KOPT-K1 (cell line): ENCODE results near the gene EPS8L2.
"Not testable (repeated sequence)": the region's sequence is repeated elsewhere in the genome, so short reads cannot be mapped to it uniquely, and the experiment has no call there.

Experiments
- H3K27ac ChIP-seq: fragments of 200-600 bp; sonication (generic); 2 replicates; pipeline ENCODE4 v1.5.1; 2016; ENCODE audit warnings: antibody characterized with exemption, mild to moderate bottlenecking, low read depth, low read length; ENCODE audit not compliant: poor library complexity, severe bottlenecking
- H3K36me3 ChIP-seq: fragments of 200-600 bp; sonication (generic); 2 replicates; pipeline ENCODE4 v1.5.1; 2017; ENCODE audit warnings: antibody characterized with exemption, mild to moderate bottlenecking, low read length, moderate library complexity; ENCODE audit not compliant: insufficient read depth
- H3K9me3 ChIP-seq: fragments of 200-600 bp; sonication (generic); 2 replicates; pipeline ENCODE4 v1.5.1; 2017; ENCODE audit warnings: antibody characterized with exemption, low read length, mild to moderate bottlenecking; ENCODE audit not compliant: insufficient read depth, poor library complexity, severe bottlenecking

EPS8L2 gene

DNA sequence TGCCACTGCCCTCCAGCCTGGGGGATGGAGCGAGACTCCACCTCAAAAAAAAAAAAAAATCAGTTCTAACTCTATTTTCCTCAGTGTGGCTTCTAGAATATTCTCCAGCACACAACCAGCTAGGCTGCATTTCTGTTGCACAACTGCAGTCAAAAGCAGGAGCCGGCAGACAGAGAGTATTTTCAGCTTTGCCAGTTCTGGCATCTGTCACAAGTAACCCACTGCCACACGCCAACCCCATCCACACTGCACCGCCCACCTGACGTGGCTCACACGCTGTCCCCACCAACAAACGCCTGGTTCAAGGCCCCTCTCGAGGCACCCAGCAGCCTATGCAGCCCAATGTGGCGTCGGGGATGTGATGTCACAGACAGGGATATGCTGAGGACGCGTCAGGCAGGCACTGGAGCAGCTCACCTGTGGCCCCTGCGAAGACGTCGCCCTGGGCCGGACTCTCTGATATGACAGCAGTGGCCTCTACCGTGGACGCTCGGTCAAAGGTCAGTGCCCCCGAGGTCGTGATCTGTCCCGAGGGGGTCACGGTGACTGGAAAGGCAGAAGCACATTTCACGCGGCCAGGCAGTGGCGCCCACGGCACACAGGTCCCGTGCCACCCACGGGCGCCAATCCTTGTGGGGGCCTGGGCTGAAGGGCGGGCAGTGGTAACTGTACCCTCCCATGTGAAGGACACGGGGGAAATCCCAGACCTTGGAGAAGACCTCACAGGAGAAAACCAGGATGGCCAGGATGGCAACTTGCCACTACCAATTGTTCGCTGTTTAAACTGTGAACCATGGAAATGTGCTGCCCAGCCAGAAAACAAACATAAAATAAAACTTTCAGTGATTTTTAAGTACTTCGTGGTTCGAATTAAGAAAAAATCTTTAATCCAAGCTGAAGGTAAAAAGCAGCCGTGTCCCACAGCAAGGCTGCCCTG, 26.5 kb upstream of the EPS8L2 start:
- Histone ChIP-seq H3K9me3 (no peaks in the 10 kb centered on the region), H3K27ac (no peak overlapping the region), H3K36me3 (peaks cover 88% of the 10 kb centered on the region)

DNA sequence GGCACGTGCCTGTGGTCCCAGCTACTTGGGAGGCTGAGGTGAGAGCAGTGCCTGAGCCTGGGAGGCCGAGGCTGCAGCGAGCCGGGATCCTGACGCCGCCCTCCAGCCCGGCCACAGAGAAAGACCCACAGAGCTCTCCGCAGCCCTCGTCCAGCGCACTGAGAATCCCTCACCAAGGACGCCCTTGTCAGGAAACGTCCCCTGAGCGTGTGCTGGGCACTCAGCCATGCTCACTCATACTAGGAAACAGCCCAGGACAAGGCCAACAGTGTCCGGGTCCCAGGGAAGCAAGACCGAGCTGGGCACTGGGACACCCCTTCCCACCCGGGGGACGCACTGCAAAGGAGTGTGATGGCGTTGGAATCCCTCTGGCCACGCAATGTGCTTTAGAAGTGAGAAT, 25.6 kb upstream of the EPS8L2 start:
- Histone ChIP-seq H3K9me3 (no peaks in the 10 kb centered on the region), H3K36me3 (peaks cover 89% of the 10 kb centered on the region), H3K27ac (no peak overlapping the region)

DNA sequence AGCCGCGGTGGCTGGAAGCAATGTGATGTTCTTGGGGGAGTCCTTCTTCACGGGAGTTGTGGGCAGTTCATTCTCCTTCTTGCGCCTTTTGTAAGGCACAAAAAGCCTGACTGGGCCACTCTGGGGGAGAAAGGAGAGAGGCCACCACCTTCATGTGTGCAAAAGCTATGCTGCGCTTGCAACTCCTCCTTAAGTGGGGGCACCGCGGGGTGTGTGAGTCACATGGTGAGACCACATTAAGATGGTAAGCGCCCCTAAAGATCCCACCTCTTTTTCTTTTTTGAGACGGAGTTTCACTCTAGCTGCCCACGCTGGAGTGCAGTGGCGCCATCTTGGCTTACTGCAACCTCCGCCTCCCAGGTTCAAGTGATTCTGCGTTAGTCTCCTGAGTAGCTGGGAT, 25.1 kb upstream of the EPS8L2 start:
- H3K27ac ChIP-seq = no peak overlapping the region
- H3K36me3 ChIP-seq = peaks cover 91% of the 10 kb centered on the region
- H3K9me3 ChIP-seq = no peaks in the 10 kb centered on the region

DNA sequence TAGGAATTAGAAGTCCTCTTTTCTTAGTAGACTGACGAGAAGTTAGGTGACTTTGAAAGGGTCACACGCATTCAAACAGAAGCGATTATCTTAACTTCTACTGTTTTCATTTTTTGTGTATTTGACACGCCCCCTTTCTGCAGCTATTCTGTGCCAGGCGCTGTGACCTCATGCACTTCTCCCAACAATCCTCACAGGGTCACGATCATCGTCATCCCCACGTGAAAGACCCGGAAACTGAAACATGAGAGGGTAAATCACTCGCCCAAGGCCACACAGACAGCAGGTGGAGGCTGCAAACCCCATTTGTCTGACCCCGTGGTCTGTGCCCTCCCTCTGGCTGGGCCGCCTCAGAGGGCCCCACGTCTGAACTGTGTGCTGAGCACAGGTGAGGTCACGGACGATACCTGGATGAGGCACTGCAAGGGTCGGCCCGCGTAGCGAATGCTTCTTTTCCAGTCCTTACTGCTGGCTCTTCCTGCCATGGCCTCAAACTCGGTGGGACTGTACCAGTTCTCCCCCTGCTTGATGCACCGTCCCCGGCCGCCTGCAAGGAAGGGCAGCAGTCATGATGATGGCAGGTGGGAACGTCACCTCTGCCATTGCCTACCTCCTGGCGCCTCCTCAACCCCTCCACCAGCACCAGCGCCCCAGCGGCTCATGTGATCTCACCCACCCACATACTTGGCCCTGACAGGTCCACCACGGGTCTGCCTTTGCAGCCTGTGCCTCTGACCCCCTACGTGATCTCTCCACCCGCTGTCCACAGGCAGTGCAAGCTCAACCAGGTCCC, 19.4 kb upstream of the EPS8L2 start:
- Histone ChIP-seq H3K36me3 (peaks cover 95% of the 10 kb centered on the region), H3K27ac (no peak overlapping the region), H3K9me3 (no peaks in the 10 kb centered on the region)

DNA sequence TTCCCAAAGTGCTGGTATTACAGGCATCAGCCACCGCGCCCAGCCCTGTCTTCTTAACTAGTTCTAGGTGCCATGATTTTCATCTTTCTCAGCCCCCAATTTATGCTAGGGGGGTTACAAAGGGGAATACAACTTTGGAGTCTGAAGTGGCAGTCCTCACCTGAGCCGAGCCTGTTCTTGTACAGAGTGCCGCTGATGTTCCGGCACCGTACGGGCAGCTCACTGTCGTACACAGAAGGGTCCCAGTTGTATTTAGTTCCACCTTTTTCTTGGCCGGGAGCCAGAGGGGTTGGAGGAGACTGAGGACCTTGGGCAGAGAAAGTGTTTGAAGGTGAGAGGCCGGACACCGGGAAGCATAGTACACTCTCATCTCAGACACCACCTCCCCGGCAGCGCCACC, 18.3 kb upstream of the EPS8L2 start:
- H3K9me3 ChIP-seq = no peaks in the 10 kb centered on the region
- no peak overlapping the region for H3K27ac ChIP-seq
- H3K36me3 ChIP-seq = peaks cover 84% of the 10 kb centered on the region

DNA sequence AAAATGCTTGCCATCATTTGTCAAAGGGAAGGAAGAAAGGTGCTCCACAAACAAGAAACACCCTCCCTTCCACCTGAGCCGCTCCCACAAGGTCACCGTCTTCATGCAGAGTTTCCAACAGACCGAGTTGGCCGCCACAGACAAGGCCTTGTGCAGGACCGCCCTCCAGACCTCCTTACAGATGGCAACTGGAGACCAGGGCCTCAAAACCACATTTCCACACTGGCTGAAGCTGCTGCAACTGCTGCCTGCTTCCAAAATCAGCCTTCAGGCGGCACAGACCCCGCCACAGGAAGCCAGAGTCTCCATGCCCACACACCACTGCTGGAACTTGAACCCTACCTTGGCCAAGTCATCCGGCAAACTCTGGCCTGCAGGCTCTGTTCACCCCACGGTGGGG, 17.4 kb upstream of the EPS8L2 start:
- Histone ChIP-seq H3K9me3 (no peaks in the 10 kb centered on the region), H3K36me3 (peaks cover 74% of the 10 kb centered on the region), H3K27ac (no peak overlapping the region)

DNA sequence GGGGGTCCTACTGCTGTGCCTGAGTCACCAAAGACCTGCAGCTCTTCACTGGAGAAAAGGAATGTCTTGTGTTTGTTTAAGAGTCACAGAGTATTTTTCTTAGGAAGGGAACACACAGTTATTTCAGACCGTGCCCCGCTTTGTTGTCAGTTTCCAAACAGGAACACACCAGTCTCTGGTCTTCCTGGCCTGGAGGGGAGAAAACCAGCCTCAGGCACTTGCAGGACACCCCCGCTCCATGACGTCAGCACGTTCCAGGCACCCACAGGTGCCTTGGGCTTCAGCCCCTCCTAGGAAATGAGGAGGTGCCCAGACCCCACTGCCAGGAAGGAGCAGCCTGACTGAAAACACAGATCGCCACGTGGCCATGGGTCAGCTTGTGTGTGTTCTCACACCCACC, 16.4 kb upstream of the EPS8L2 start:
- peaks cover 65% of the 10 kb centered on the region for H3K36me3 ChIP-seq
- no peak overlapping the region for H3K27ac ChIP-seq
- H3K9me3 ChIP-seq = no peaks in the 10 kb centered on the region

DNA sequence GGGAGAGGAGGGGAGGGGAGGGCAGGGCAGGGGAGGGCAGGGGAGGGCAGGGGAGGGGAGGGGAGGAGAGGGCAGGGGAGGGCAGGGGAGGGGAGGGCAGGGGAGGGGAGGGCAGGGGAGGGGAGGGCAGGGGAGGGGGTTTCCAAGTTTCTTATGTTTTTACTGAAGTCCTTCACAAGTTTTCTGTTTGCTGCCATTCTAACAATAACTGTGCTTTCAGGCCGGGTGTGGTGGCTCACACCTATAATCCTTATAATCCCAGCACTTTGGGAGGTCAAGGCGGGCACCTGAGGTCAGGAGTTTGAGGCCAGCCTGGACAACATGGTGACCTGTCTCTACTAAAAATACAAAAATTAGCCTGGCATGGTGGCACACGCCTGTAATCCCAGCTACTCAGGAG, 15.8 kb upstream of the EPS8L2 start:
- peaks cover 59% of the 10 kb centered on the region for H3K36me3 ChIP-seq
- H3K27ac ChIP-seq, H3K9me3 ChIP-seq: not testable (repeated sequence)

DNA sequence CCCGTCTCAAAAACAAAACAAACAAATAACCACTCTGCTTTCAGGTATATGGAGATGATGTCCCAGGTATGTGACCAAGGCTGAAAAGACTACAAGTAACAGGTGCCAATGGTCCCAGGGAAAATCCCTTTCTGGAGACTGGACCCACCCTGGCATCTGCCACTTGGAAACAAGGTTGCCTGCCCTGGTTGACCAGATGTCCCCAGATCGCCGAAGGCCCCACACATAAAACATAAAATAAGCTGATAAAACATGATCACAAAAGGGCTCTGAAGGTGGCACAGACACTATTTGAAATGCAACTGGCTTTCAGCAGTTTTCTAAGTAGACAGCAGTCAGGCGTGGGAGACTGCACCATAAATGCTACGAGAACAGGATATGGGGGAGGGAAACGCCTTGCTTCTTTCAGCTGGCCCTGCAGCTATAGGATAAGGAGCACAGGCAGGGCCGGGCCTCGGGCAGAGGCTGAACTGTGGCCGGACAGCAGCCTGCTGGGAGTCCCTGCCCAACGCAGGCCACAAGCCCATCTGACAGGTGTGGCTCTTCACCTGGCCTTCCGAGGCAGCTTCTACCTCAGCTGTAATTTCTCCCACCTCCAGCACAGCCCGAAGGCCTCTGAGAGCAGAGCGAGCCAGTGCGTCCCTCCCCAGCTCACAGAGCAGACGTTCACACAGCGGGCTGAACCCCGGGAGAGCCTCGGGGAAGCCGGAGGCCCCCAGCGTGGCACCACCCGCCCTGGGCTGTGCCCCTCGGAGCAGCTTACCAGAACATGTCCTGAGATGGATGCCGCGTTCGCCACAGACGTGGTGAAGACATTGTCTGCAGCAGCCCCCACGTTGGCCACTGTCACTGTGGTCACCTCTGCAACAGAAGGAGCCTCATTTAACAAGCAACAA, 15.0 kb upstream of the EPS8L2 start:
- peaks cover 51% of the 10 kb centered on the region for H3K36me3 ChIP-seq
- H3K27ac ChIP-seq = no peak overlapping the region
- no peaks in the 10 kb centered on the region for H3K9me3 ChIP-seq

DNA sequence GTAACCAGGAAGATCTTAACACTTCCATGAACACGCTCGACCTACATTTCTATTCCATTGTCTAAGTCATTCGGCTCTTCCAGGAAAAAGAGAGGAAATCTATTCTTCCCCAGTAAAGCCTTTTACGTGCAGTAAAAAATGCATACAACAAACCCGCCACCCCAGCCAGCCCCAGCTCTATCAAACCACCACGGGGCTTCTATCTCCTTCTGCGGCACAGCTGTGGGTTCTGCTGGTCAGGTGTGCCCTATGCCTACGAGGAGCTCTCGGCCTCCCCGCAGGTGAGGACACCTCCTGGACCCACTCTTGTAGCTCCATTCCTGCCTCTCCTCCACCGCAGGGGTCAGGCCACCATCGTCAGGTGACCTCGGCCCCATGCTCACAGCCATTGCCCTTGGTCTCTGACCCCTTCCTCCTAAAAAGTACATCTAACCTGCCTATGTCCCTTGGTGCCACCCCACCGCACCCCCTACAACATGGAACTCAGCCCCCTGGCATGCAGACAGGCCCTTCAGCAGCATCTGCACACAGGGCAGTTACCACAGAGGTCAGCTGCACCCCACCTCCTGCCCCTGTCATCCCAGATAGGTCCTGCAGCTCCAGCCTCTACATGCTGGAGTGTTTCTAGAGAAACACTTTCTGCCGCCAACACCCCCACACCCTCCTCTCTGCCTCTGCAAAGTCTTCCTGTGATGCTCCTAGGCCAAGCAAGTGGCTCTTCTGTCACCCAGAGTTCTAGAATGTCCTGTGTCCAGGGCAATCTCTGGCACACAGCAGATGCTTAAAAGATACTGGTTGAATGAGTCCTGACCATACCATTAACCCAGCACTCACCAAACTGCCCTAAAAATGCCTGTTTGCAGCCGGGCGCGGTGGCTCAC, 14.1 kb upstream of the EPS8L2 start:
- H3K27ac ChIP-seq = no peak overlapping the region
- peaks cover 42% of the 10 kb centered on the region for H3K36me3 ChIP-seq

DNA sequence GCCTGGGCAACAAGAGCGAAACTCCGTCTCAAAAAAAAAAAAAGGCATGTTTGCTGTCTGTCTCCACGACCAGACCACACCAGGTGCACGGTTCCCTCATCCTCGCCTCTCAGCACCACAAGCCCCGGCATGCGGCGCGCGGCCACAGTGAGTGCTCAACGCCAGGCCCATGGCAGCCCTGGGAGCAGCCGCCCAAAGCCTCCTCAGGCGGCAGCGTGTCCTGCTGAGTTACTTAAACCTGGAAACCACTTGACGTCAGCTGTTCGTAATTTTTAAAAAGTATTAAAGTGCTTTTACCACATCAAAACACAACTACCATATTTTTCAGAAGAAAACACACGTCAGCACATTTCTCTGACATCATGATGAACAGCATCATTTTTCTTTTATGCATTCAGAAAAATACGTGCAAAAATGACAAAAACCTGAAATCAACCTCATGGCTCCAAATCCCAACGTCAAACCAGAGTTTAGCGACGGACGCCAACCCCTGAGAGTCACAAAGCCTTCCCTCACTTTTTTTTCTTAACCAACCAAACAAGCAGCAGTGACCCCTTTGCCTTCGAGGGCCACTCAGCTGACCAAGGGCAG, 13.1 kb upstream of the EPS8L2 start:
- H3K9me3 ChIP-seq = no peaks in the 10 kb centered on the region
- H3K36me3 ChIP-seq = peaks cover 32% of the 10 kb centered on the region
- no peak overlapping the region for H3K27ac ChIP-seq

More for the DNA sequence above, 14.1 kb upstream of the EPS8L2 start:
- no peaks in the 10 kb centered on the region for H3K9me3 ChIP-seq

DNA sequence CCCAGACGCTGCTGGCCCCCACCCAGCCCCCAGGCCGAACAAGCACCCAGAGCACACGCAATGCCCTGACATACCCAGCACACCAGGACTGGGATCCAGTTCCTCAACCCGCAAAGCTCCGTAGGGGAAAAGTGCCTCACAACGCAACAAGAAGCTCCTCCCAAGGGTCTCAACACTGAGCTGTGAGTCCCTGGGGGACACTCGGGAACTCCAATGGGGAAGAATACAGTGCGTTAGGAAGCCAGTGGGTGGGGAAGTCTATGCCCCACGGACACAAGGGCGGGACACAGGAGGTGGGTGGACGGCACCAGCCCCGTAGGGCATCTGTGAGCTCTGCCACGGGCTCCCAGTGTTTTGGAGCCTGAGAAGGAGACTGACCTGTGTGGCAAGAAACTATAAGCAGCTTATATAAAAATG, 12.6 kb upstream of the EPS8L2 start:
- Histone ChIP-seq H3K36me3 (peaks cover 27% of the 10 kb centered on the region), H3K9me3 (no peaks in the 10 kb centered on the region), H3K27ac (no peak overlapping the region)

DNA sequence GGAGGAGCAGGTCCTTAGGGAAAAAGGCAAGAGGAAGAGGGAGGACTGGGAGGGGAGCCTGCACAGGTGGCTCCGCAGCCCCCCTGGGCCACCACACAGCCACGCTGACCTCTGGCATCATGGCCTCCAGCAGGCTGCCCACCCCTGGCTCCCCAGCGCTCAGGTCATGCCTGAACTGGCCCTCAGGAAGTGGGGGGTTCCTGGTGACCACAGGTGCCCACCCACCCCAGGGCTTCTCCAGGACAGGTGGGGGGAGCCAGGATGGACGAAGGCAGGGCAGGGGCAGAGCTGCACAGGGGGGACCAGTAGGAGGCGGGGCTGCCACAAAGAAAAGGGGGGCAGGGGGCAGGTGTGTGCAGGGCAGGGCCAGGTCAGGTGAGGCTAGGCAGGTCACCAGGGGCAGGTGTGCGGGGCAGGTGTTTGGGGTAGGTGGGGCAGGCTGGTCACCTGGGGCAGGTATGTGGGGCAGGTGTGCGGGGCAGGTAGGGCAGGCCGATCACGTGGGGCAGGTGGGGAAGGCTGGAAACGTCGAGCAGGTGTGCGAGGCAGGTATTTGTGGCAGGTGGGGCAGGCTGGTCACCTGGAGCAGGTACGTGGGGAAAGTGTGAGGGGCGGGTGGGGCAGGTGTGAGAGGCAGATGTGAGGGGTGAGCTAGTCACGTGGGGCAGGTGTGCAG, 12.0 kb upstream of the EPS8L2 start:
- Histone ChIP-seq H3K27ac (no peak overlapping the region), H3K36me3 (peaks cover 21% of the 10 kb centered on the region), H3K9me3 (no peaks in the 10 kb centered on the region)
